ENCODE results near the gene HEXIM2. TPM values are rescaled to one million over a fixed set of nuclear protein-coding genes. Genes with fewer than 3 reads are reported as not detected.

HEXIM2 gene
- total and polyA plus RNA-seq, 2 of the 13 experiments (the other 11 are each of a cell fraction or from before 2014, with no cell fraction given): 27.1 to 32.4 TPM

DNA sequence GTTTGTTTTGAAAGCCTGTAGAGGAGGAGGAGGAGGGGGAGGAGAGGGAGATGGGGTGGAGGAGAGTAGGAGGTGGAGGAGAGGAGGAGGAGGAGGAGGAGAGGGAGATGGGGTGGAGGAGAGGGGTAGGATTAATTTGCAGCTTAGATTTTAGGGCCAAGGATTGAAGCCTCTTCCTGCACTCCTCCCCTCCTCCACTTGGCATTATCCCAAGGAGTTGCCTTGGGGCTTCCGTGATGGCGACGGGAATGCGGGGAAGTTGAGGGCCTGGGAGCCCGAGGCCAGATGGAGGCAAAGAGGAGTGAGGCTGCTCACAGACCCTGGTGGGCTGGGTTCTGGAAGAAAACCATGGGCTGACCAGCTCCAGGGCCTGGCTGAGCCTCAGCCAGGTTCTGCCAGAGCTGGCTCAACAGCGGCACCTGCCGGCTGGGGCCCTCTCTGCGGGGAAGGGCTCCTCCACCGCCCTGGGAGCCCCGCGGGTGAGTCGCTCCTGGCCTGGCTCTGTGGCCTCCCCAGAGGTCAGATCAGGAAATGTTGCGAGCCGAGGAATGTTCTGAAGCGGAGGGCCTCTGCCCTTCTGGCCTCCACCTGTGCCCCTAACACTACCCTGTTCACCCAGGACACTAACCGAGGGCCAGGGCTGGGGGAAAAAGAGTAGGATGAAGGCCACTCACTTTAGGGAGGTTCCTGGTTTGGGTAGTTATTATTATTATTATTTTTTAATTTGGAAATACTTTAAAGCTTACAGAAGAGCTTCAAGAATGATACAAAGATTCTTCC lies 36.1 kb downstream of the HEXIM2 start (continued):
- TF ChIP-seq, protein P1, sequence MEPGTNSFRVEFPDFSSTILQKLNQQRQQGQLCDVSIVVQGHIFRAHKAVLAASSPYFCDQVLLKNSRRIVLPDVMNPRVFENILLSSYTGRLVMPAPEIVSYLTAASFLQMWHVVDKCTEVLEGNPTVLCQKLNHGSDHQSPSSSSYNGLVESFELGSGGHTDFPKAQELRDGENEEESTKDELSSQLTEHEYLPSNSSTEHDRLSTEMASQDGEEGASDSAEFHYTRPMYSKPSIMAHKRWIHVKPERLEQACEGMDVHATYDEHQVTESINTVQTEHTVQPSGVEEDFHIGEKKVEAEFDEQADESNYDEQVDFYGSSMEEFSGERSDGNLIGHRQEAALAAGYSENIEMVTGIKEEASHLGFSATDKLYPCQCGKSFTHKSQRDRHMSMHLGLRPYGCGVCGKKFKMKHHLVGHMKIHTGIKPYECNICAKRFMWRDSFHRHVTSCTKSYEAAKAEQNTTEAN (CRISPR knock-in tag; conservative IDR thresholded peaks at IDR 0.05): peak; percentile 62; the same call in 1 of the 2 replicates
- peak; percentile 78; the same call in 1 of the 2 replicates for TF ChIP-seq ZNF451 (CRISPR knock-in tag; IDR thresholded peaks at IDR 0.05)
- peak; percentile 89 for TF ChIP-seq KDM4B (CRISPR knock-in tag; IDR thresholded peaks at IDR 0.05)
- TF ChIP-seq, protein P2, sequence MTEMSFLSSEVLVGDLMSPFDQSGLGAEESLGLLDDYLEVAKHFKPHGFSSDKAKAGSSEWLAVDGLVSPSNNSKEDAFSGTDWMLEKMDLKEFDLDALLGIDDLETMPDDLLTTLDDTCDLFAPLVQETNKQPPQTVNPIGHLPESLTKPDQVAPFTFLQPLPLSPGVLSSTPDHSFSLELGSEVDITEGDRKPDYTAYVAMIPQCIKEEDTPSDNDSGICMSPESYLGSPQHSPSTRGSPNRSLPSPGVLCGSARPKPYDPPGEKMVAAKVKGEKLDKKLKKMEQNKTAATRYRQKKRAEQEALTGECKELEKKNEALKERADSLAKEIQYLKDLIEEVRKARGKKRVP (CRISPR knock-in tag; IDR thresholded peaks at IDR 0.05): no peak
- TF ChIP-seq ZNF563 (CRISPR knock-in tag; IDR thresholded peaks at IDR 0.05): no peak
- TF ChIP-seq CC2D1A (CRISPR knock-in tag; IDR thresholded peaks at IDR 0.05): no peak
- 0 out of 2 replicates have a peak, but pooled peaks have one; percentile 31 for TF ChIP-seq ZKSCAN5 (CRISPR knock-in tag; IDR thresholded peaks at IDR 0.05)
- TF ChIP-seq NFE2L1 (CRISPR knock-in tag; IDR thresholded peaks at IDR 0.05; ENCODE audit: borderline replicate concordance): no peak
- TF ChIP-seq, protein P3, sequence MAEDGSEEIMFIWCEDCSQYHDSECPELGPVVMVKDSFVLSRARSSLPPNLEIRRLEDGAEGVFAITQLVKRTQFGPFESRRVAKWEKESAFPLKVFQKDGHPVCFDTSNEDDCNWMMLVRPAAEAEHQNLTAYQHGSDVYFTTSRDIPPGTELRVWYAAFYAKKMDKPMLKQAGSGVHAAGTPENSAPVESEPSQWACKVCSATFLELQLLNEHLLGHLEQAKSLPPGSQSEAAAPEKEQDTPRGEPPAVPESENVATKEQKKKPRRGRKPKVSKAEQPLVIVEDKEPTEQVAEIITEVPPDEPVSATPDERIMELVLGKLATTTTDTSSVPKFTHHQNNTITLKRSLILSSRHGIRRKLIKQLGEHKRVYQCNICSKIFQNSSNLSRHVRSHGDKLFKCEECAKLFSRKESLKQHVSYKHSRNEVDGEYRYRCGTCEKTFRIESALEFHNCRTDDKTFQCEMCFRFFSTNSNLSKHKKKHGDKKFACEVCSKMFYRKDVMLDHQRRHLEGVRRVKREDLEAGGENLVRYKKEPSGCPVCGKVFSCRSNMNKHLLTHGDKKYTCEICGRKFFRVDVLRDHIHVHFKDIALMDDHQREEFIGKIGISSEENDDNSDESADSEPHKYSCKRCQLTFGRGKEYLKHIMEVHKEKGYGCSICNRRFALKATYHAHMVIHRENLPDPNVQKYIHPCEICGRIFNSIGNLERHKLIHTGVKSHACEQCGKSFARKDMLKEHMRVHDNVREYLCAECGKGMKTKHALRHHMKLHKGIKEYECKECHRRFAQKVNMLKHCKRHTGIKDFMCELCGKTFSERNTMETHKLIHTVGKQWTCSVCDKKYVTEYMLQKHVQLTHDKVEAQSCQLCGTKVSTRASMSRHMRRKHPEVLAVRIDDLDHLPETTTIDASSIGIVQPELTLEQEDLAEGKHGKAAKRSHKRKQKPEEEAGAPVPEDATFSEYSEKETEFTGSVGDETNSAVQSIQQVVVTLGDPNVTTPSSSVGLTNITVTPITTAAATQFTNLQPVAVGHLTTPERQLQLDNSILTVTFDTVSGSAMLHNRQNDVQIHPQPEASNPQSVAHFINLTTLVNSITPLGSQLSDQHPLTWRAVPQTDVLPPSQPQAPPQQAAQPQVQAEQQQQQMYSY (CRISPR knock-in tag; IDR thresholded peaks at IDR 0.05): no peak
- no peak for TF ChIP-seq TEAD2 (CRISPR knock-in tag; IDR thresholded peaks at IDR 0.05)
- TF ChIP-seq, protein P4, sequence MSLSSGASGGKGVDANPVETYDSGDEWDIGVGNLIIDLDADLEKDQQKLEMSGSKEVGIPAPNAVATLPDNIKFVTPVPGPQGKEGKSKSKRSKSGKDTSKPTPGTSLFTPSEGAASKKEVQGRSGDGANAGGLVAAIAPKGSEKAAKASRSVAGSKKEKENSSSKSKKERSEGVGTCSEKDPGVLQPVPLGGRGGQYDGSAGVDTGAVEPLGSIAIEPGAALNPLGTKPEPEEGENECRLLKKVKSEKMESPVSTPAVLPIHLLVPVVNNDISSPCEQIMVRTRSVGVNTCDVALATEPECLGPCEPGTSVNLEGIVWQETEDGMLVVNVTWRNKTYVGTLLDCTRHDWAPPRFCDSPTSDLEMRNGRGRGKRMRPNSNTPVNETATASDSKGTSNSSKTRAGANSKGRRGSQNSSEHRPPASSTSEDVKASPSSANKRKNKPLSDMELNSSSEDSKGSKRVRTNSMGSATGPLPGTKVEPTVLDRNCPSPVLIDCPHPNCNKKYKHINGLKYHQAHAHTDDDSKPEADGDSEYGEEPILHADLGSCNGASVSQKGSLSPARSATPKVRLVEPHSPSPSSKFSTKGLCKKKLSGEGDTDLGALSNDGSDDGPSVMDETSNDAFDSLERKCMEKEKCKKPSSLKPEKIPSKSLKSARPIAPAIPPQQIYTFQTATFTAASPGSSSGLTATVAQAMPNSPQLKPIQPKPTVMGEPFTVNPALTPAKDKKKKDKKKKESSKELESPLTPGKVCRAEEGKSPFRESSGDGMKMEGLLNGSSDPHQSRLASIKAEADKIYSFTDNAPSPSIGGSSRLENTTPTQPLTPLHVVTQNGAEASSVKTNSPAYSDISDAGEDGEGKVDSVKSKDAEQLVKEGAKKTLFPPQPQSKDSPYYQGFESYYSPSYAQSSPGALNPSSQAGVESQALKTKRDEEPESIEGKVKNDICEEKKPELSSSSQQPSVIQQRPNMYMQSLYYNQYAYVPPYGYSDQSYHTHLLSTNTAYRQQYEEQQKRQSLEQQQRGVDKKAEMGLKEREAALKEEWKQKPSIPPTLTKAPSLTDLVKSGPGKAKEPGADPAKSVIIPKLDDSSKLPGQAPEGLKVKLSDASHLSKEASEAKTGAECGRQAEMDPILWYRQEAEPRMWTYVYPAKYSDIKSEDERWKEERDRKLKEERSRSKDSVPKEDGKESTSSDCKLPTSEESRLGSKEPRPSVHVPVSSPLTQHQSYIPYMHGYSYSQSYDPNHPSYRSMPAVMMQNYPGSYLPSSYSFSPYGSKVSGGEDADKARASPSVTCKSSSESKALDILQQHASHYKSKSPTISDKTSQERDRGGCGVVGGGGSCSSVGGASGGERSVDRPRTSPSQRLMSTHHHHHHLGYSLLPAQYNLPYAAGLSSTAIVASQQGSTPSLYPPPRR (CRISPR knock-in tag; IDR thresholded peaks at IDR 0.05; ENCODE audit: borderline replicate concordance): peak; percentile 84; the same call in 1 of the 2 replicates
- TF ChIP-seq SALL2 (CRISPR knock-in tag; IDR thresholded peaks at IDR 0.05): peak; percentile 80
- TF ChIP-seq, protein P5, sequence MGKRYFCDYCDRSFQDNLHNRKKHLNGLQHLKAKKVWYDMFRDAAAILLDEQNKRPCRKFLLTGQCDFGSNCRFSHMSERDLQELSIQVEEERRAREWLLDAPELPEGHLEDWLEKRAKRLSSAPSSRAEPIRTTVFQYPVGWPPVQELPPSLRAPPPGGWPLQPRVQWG (CRISPR knock-in tag; IDR thresholded peaks at IDR 0.05; ENCODE audit: borderline replicate concordance, low read depth): no peak
- 0 out of 2 replicates have a peak, but pooled peaks have one; percentile 36 for TF ChIP-seq GTF2F1 (IDR thresholded peaks at IDR 0.05; ENCODE audit: low read length)
- 0 out of 2 replicates have a peak, but pooled peaks have one; percentile 30 for TF ChIP-seq HIVEP1 (CRISPR knock-in tag; IDR thresholded peaks at IDR 0.05)
- TF ChIP-seq ZNF737 (CRISPR knock-in tag; IDR thresholded peaks at IDR 0.05; ENCODE audit: borderline replicate concordance): no peak
- no peak; the same call in 1 of the 2 replicates for TF ChIP-seq ONECUT2 (CRISPR knock-in tag; IDR thresholded peaks at IDR 0.05)
- TF ChIP-seq CHD2 (IDR thresholded peaks at IDR 0.05; ENCODE audit: low read depth, low read length): peak; percentile 37; the same call in 1 of the 2 replicates
